Measurements from ENCODE around the gene FBN2.

The FBN2 gene

DNA sequence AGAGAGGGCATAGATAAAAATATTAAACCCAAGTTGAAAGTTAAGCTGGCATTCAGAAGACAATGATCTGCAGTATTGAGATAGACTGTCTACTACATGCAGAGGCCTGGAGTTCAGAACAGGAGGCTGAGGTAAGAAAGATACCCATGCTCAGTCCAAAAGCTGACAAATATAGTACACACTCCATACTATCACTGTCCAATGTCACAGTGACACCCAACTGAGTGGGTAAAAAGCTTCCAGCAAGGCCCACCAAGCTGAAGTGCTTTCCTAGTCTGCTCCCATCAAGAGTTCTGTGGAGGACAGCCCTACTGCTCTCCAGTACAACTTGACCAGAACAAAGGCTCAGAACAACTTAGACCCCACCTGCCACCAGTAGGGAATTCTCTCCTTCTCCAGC is 329.6 kb downstream of the FBN2 start:
- DNase-seq (ENCODE audit: low read depth in 2 of 2): no peak

Data from stimulated activated CD4-positive, alpha-beta T cell treated with anti-CD3 and anti-CD28 coated beads, Interleukin-1b, Interleukin-23, amount 100 ng/mL, for 4 hours (primary cell).